Fibroblast of lung (primary cell): ENCODE data around the gene PDZD7.

Experiments
- CTCF ChIP-seq, 2 donors: IDR thresholded peaks in 1 of 2; conservative IDR thresholded peaks in 1 of 2; 1 replicate in 1 of 2; 2 replicates in 1 of 2; pipeline ENCODE4 v1.5.1; 2011 to 2012; ENCODE audit warnings: low read length in 2 of 2, control low read depth in 1 of 2, inconsistent platforms in 1 of 2, low read depth in 1 of 2, mild to moderate bottlenecking in 1 of 2
- EZH2 ChIP-seq: IDR thresholded peaks from 2 replicates; pipeline ENCODE4 v1.5.1; 2012; ENCODE audit warnings: low read length, control low read depth, mild to moderate bottlenecking; ENCODE audit errors: missing control alignments

- no peak for TF ChIP-seq CTCF (conservative IDR thresholded peaks at IDR 0.05 in 1 of 2, IDR thresholded peaks at IDR 0.05 in 1 of 2; ENCODE audit: low read depth in 1 of 2, low read length in 2 of 2)
- TF ChIP-seq EZH2: no peak
Measured at GRCh38 chr10:101007915-101008822, 22.8 kb downstream of the PDZD7 start.
